Measurements from ENCODE around the gene LDLRAP1. TPM values are rescaled to one million over a fixed set of nuclear protein-coding genes. Genes with fewer than 3 reads are reported as not detected.

LDLRAP1 gene
- total and polyA plus RNA-seq, 2 of the 4 experiments (the other 2 are of a cell fraction): 4.5 to 14.4 TPM

GRCh38 chr1:25572107-25572506 lies 28.7 kb downstream of the LDLRAP1 start:
- CTCF ChIA-PET: interaction anchor here (0.6 to 1.4 kb wide), 5 partner anchors 14 to 37 kb away, joined by 3 to 5 read pairs (median 3); no protein-coding TSS in a partner anchor
- Histone ChIP-seq H3K27me3 (ENCODE audit: control insufficient read depth, insufficient read depth, low read length) (no peaks in the 10 kb centered on the region), H3K4me1 (ENCODE audit: control insufficient read depth, insufficient read depth, low read length) (peaks cover 26% of the 10 kb centered on the region), H3K9me1 (ENCODE audit: insufficient read depth, low read length) (peaks cover 13% of the 10 kb centered on the region), H3K9me3 (ENCODE audit: control insufficient read depth, insufficient read depth, low read length) (no peaks in the 10 kb centered on the region), H3K27ac (ENCODE audit: insufficient read depth, low read length) (no peak overlapping the region), H4K91ac (ENCODE audit: insufficient read depth, low read depth, low read length) (no peak overlapping the region), H4K8ac (ENCODE audit: low read depth in 2 of 2, low read length in 2 of 2) (no peak overlapping the region), H3K4me2 (ENCODE audit: low read depth, low read length) (no peak overlapping the region), H2AFZ (replicated peaks; ENCODE audit: low read length, poor library complexity) (no peak overlapping the region), H3K36me3 (ENCODE audit: control insufficient read depth, insufficient read depth, low read length) (no peaks in the 10 kb centered on the region), H2BK5ac (ENCODE audit: low read depth, low read length, poor library complexity, severe bottlenecking) (no peak overlapping the region), H3K4me3 (ENCODE audit: insufficient read depth, low read depth, low read length) (no peak overlapping the region), H3K79me1 (ENCODE audit: low read depth in 1 of 2, low read length in 2 of 2) (peaks cover 0 to 9% of the 10 kb centered on the region in 2 experiments; a peak in 2 of 4 replicates), H2AK5ac (ENCODE audit: low read depth, low read length) (peak overlapping the region; percentile 61; the same call in 1 of the 2 replicates), H2AK9ac (replicated peaks; ENCODE audit: low read depth, low read length, poor library complexity) (no peak overlapping the region), H3K56ac (ENCODE audit: extremely low read depth, insufficient read depth, low read length) (no peak overlapping the region), H3K4ac (ENCODE audit: low read depth, low read length) (no peak overlapping the region), H3K9ac (ENCODE audit: low read depth, low read length) (no peak overlapping the region), H4K20me1 (ENCODE audit: insufficient read depth, low read length) (no peaks in the 10 kb centered on the region), H2BK15ac (ENCODE audit: low read depth, low read length) (no peak overlapping the region), H3K18ac (ENCODE audit: low read depth, low read length) (no peak overlapping the region), H3K23ac (ENCODE audit: low read depth, low read length) (no peak overlapping the region), H2BK20ac (ENCODE audit: low read depth, low read length) (no peak overlapping the region), H4K5ac (ENCODE audit: low read depth, low read length) (no peak overlapping the region), H2BK120ac (ENCODE audit: low read depth, low read length) (no peak overlapping the region), H3K14ac (replicated peaks; ENCODE audit: low read depth, low read length) (no peak overlapping the region)
- in situ Hi-C loops (cut with MboI; ENCODE audit: low sequenced_read_pairs) (no loop called here), intact Hi-C loops (cut with micrococcal nuclease) (no loop called here), dilution Hi-C loops (cut with HindIII; ENCODE audit: low sequenced_read_pairs, unreplicated experiment) (no loop called here)
- POLR2A ChIA-PET (ENCODE audit: unreplicated experiment): no interaction called here
- no TSS peak for BruUV-seq (replicated peaks)
- no peak for ATAC-seq (ENCODE audit: low read depth)
- no peak for DNase-seq
- no peak for TF ChIP-seq USF2 (IDR thresholded peaks at IDR 0.05; ENCODE audit: low read depth, low read length)
- no peak for TF ChIP-seq MAZ (IDR thresholded peaks at IDR 0.05; ENCODE audit: borderline replicate concordance, low read depth, low read length)
- TF ChIP-seq RCOR1 (IDR thresholded peaks at IDR 0.05; ENCODE audit: insufficient replicate concordance, low read length): no peak
- TF ChIP-seq NFE2L2 (IDR thresholded peaks at IDR 0.05; ENCODE audit: low read depth, low read length): no peak
- TF ChIP-seq ELK1 (IDR thresholded peaks at IDR 0.05; ENCODE audit: borderline replicate concordance, low read depth, low read length): no peak
- TF ChIP-seq MXI1 (IDR thresholded peaks at IDR 0.05; ENCODE audit: borderline replicate concordance, low read depth, low read length): no peak
- no peak for TF ChIP-seq CEBPB (IDR thresholded peaks at IDR 0.05; ENCODE audit: low read depth, low read length)
- no peak for TF ChIP-seq MAFK (IDR thresholded peaks at IDR 0.05; ENCODE audit: low read depth, low read length)
- no peak for TF ChIP-seq CTCF (conservative IDR thresholded peaks at IDR 0.05; ENCODE audit: low read depth, low read length)
- no peak for TF ChIP-seq BHLHE40 (IDR thresholded peaks at IDR 0.05; ENCODE audit: low read depth, low read length)
- TF ChIP-seq FOS (IDR thresholded peaks at IDR 0.05; ENCODE audit: low read depth, low read length): no peak
- TF ChIP-seq RFX5 (IDR thresholded peaks at IDR 0.05; ENCODE audit: low read depth, low read length): no peak
- WGBS, 2 experiments (ENCODE audit: extremely low coverage in 2 of 2, insufficient read length in 1 of 2): 100% methylated on average over 1 of the region's 5 CpGs; no CpG with 5 or more reads in 1 of the 2 experiments
